ENCODE measurements around the gene PPEF1.

PPEF1 gene

DNA sequence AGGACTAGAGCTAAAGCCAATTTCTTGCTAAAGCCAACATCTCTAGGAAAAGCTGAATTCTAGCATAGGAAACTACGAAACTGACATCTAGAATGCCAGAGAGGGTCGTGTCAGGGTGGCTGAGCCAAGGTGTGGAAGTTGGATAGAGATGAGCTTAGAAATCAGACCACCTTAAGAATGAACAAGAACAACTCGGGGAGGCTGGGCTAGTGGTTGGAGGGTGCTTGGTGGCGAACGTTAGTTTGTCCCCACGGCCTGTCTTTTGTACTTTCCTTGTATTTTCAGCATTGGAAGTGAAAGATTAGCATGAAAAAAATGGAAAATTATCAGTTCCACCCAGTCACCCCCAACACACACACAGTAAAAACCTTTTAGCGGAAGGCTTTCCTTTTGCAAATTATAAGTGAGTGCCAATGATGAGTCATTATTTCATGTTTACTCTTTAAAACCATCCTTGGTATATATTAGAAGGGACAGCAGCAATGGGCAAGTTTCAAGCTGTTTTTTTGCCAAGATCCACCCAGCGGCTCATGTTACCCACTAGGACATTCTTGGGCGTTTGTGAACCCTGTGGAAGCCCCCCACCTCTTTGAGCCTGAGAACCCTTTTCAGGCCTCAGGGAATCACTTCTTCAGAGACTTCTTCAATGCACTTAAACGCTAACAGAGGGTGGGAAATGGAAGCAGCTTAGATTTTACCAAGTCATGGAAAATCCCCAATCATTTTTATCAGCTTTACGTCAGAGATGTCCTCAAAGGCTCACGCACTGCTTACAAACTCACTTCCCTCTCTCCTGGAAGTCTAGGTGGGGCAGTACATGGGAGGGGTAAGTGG, 4.9 kb upstream of the PPEF1 start:
- TF ChIP-seq ZFX (IDR thresholded peaks at IDR 0.05) = no peak
- TF ChIP-seq, protein P1, sequence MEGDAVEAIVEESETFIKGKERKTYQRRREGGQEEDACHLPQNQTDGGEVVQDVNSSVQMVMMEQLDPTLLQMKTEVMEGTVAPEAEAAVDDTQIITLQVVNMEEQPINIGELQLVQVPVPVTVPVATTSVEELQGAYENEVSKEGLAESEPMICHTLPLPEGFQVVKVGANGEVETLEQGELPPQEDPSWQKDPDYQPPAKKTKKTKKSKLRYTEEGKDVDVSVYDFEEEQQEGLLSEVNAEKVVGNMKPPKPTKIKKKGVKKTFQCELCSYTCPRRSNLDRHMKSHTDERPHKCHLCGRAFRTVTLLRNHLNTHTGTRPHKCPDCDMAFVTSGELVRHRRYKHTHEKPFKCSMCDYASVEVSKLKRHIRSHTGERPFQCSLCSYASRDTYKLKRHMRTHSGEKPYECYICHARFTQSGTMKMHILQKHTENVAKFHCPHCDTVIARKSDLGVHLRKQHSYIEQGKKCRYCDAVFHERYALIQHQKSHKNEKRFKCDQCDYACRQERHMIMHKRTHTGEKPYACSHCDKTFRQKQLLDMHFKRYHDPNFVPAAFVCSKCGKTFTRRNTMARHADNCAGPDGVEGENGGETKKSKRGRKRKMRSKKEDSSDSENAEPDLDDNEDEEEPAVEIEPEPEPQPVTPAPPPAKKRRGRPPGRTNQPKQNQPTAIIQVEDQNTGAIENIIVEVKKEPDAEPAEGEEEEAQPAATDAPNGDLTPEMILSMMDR (conservative IDR thresholded peaks at IDR 0.05) = no peak
- H3K27ac ChIP-seq = peak overlapping the region; percentile 75

DNA sequence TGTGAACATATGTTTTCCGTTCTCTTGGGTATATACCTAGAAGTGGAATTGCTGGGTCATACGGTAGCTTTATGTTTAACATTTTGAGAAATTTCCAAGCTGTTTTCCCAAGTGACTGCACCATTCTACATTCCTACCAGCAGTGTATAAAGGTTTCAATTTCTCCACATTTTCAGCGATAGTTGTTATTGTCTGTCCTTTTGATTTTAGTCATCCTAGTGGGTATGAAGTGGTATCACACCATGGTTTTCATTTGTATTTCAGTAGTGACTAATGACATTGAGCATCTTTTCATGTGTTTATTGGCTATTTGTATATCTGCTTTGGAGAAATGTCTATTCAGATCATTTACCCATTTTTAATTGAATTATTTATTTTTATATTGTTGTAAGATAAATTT, 2.4 kb downstream of the PPEF1 start:
- no peak overlapping the region for H3K27ac ChIP-seq
- TF ChIP-seq, protein P1 (conservative IDR thresholded peaks at IDR 0.05) = no peak
- TF ChIP-seq ZFX (IDR thresholded peaks at IDR 0.05) = no peak

DNA sequence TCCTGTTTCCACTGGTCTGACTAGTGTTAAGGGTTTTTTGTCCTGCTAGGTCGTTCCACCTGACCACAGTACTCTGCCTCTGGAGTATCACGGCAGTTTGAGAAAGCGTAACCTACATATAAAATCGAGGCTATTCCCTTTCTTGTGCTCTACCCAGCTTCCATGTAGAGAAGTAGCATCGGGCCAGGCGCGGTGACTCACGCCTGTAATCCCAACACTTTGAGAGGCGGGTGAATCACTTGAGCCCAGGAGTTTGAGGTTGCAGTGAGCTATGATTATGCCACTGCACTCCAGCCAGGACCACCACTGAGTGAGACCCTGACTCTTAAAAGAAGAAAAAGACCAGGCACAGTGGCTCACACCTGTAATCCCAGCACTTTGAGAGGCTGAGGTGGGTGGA, 7.5 kb downstream of the PPEF1 start:
- no peak for TF ChIP-seq ZFX (IDR thresholded peaks at IDR 0.05)
- TF ChIP-seq, protein P1 (conservative IDR thresholded peaks at IDR 0.05) = no peak
- no peak overlapping the region for H3K27ac ChIP-seq

DNA sequence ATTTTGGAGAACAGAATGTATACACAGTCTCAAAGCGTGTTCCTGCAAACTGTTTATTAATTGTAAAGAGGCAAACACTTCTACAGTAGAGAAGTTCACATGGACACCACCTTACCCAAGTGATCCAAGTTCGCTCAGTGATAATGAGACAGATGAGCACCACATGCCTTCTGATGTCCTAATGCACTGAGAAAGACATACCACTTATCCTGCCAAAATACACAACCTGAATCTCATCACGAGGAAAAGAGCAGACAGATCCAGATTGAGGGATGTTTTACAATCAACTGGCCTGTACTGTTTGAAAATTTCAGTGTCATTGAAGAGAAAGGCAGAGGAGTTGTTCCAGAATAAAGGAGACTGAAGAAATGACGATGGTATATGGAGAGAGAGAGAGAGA, 12.4 kb downstream of the PPEF1 start:
- no peak for TF ChIP-seq ZFX (IDR thresholded peaks at IDR 0.05)
- TF ChIP-seq, protein P1 (conservative IDR thresholded peaks at IDR 0.05) = no peak
- H3K27ac ChIP-seq = no peak overlapping the region

DNA sequence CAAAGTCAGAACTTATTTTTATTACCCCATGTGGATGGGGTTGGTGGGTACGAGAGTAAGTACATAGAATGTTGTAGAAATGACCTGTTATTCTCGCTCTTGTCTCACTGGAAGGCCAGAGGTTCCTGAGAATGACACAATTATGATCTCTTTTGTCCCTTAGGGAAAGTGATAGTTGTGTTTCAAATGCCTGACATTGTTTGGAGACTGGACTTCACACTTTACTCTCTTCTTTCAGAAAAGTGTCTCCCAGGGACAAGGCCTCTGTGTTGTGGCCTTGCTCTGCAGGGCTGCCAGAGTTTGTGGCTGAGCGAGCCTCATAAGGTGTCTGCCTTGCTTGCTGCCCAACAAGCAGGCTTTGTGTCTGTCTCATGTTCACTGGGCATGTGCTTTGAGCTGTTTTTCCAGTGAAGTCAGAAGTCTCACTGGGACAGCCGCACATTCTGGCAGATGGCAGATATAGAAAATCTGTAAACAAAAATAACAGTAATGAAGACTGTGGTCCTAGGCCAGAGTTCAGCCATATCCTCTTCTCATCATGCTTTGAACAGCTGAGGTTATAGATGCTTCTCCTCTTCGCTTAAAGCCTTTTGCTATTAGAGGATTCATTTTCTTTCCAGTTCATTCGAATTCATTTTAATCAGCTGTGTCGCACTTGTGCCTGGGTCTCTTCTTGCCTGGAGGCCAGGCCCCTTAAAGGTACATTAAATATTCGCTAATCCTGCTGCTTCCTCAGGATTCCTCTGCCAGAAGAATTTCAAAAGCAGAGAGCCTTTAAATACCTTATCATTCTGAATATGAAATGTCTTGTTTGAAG, 14.4 kb downstream of the PPEF1 start:
- H3K27ac ChIP-seq = peak overlapping the region; percentile 66
- TF ChIP-seq, protein P1 (conservative IDR thresholded peaks at IDR 0.05) = no peak
- no peak for TF ChIP-seq ZFX (IDR thresholded peaks at IDR 0.05)

DNA sequence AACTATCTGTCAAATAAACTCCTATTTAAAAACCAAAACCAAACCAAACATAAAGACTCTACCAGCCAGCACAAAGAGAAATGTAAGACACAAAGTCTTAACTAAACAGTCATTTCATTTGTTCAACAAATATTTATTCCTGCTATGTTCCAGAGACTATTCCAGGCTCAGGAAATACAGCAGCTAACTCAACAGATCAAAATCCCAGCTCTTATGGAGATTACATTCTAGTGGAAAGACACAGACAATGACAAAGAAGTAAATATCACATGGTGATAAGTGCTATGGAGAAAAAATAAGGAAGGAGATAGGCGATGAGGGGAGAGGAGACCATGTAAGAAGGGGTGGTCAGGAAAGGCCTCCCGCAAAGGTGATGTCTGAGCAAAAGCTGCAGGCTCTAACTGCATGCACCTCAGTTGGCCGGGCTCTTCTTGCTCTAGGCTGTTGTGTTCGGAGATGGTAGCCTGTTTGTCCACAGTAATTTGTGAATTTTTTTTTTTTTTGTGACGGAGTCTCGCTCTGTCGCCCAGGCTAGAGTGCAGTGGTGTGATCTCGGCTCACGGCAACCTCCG, 15.1 kb downstream of the PPEF1 start:
- peak overlapping the region; percentile 52 for H3K27ac ChIP-seq
- TF ChIP-seq, protein P1 (conservative IDR thresholded peaks at IDR 0.05) = no peak
- TF ChIP-seq ZFX (IDR thresholded peaks at IDR 0.05) = no peak

Measured in C4-2B (cell line).